Heart left ventricle (tissue), 13 donors: ENCODE measurements around the gene ERBIN.

ENCODE experiments used
- POLR2A ChIP-seq, 2 donors: fragments of 450-650 bp; IDR thresholded peaks; one replicate each; pipeline ENCODE4 v1.6.1; 2017; ENCODE audit warnings: antibody characterized with exemption in 2 of 2, mild to moderate bottlenecking in 2 of 2, moderate library complexity in 2 of 2
- TF ChIP-seq, protein P1 (sequence below), 12 donors: fragments of 200-600 bp; sonication (generic) in 4 of 12; IDR thresholded peaks; one replicate each; pipeline versions ENCODE4 v1.5.0 to v1.8.0; 2018 to 2022; ENCODE audit warnings: antibody characterized with exemption in 12 of 12, mild to moderate bottlenecking in 5 of 12
- donor health status: ischemic (EF 13 %, LVEDD 7.1; RV severe dilation, severe dysfunction).
- donor health status: DM: no; HTN: yes; CAD: no.
- donor health status: DM: no; HTN: no; CAD: no.
- donor health status: ischemic (EF 25% LVEDD 6.9; RV normal size, moderate dysfunction).
- donor health status: ischemic (EF 25% LVEDD 5.7; RV mildly dilated, moderate dysfunction).
- donor health status: ischemic (EF 35%, LVEDD 5.7; RV mildly dilated, moderate dysfunction).
- donor health status: nonischemic (EF 11% LVEDD 7.7; RV severe dilation, severe dysfunction).
- donor health status: DM: yes; HTN: yes; CAD: no.
- donor health status: PGD.
- donor health status: ischemic (EF 29% LVEDD 5.4; RV normal size, mild dysfunction).
- donor health status: nonischemic (EF 23%, LVEDD 6.1; RV moderate dilation, normal function).

DNA sequence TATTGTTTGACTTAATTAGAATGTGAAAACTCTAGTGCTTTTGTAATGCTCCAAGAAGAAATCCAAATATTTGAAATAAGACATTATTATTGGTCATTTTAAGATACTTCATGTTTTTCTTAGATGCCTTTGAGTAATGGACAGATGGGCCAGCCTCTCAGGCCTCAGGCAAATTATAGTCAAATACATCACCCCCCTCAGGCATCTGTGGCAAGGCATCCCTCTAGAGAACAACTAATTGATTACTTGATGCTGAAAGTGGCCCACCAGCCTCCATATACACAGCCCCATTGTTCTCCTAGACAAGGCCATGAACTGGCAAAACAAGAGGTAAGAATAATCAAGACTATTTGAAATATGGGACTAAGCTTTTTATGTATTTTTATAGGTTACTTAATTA is 148.5 kb downstream of the ERBIN start:
- TF ChIP-seq, protein P1, sequence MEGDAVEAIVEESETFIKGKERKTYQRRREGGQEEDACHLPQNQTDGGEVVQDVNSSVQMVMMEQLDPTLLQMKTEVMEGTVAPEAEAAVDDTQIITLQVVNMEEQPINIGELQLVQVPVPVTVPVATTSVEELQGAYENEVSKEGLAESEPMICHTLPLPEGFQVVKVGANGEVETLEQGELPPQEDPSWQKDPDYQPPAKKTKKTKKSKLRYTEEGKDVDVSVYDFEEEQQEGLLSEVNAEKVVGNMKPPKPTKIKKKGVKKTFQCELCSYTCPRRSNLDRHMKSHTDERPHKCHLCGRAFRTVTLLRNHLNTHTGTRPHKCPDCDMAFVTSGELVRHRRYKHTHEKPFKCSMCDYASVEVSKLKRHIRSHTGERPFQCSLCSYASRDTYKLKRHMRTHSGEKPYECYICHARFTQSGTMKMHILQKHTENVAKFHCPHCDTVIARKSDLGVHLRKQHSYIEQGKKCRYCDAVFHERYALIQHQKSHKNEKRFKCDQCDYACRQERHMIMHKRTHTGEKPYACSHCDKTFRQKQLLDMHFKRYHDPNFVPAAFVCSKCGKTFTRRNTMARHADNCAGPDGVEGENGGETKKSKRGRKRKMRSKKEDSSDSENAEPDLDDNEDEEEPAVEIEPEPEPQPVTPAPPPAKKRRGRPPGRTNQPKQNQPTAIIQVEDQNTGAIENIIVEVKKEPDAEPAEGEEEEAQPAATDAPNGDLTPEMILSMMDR (IDR thresholded peaks at IDR 0.05), result no peak
- TF ChIP-seq POLR2A (IDR thresholded peaks at IDR 0.05), result no peak
